ENCODE results near the gene ART4. TPM values are rescaled to one million over a fixed set of nuclear protein-coding genes. Genes with fewer than 3 reads are reported as not detected.

ART4 gene, protein sequence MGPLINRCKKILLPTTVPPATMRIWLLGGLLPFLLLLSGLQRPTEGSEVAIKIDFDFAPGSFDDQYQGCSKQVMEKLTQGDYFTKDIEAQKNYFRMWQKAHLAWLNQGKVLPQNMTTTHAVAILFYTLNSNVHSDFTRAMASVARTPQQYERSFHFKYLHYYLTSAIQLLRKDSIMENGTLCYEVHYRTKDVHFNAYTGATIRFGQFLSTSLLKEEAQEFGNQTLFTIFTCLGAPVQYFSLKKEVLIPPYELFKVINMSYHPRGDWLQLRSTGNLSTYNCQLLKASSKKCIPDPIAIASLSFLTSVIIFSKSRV
- total RNA-seq (not detected), total RNA-seq (0 to 0.15 (median 0) reads per million in 172 experiments)
- polyA plus RNA-seq (2013, experiment 1 of 2) = not detected
- not detected for polyA plus RNA-seq (2013, experiment 2 of 2)

DNA sequence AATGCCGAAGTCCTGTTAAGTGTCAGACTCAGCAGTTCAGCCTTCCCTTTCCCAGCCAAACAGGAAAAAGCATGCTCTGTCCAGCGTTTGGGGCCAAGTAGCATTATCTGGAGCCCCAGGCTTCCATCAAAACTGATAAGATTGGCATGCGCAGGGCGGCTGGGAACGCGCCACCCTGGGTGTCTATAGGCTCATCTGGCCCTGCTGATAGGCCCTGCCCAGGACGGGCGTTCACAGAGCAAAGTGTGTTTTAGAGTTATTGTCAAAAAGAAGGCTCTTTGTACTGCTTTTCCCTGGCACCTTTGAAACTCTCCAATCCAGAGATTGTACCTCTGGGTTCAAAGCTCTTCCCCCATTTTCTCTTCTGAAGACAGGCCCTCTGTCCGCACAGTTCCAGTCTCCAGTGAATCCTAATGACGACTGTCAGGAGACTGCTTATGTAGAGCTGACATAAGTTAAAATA lies at the start of gene ART4:
TSS of gene ART4 (minus strand) at position 102 of the 463 bp plus-strand sequence. CDS start 413 bp downstream, outside the sequence.
- ATAC-seq (ENCODE audit: poor library complexity) (no peak), DNase-seq (no peak)
- H3K9me3 Mint-ChIP-seq = no peaks in the 10 kb centered on the region
- H3K27me3 Mint-ChIP-seq = peaks cover 11% of the 10 kb centered on the region
- no peak within 1 kb of the TSS for H3K4me3 Mint-ChIP-seq
- H3K27ac ChIP-seq (ENCODE audit: low read depth in 1 of 2, low read length in 2 of 2) = no peak within 1 kb of the TSS
- H3K36me3 Mint-ChIP-seq (ENCODE audit: low read depth) = no peaks in the 10 kb centered on the region
- CTCF ChIA-PET = interaction anchor here (1.7 kb wide), 1 partner anchor 152 kb away, joined by 5 read pairs; no protein-coding TSS in a partner anchor
- H3K4me1 Mint-ChIP-seq (ENCODE audit: low read depth) = peaks cover 9% of the 10 kb centered on the region
- H3K9me3 ChIP-seq (ENCODE audit: control insufficient read depth in 1 of 2, insufficient read depth in 1 of 2, low read length in 2 of 2) = no peaks in the 10 kb centered on the region
- intact Hi-C loops (cut with DNase I, micrococcal nuclease) = no loop called here
- POLR2A ChIA-PET = interaction anchor here (1.4 kb wide), 1 partner anchor 152 kb away, joined by 6 read pairs; no protein-coding TSS in a partner anchor
- no peaks in the 10 kb centered on the region for H3K36me3 ChIP-seq (ENCODE audit: insufficient read depth, low read length)
- H3K27me3 ChIP-seq (ENCODE audit: control insufficient read depth in 1 of 2, insufficient read depth in 2 of 2, low read length in 2 of 2) = no peaks in the 10 kb centered on the region
- H3K4me3 ChIP-seq (ENCODE audit: low read length) = no peak within 1 kb of the TSS
- H3K27ac Mint-ChIP-seq = no peak within 1 kb of the TSS
- peaks cover 3% of the 10 kb centered on the region for H3K4me1 ChIP-seq (ENCODE audit: insufficient read depth, low read length)
- no peak for TF ChIP-seq CTCF (IDR thresholded peaks at IDR 0.05)

GRCh38 chr12:14892726-14893505 lies 49.6 kb upstream of the ART4 start:
- no peaks in the 10 kb centered on the region for H3K4me1 Mint-ChIP-seq (ENCODE audit: low read depth)
- POLR2A ChIA-PET = no interaction called here

More at GRCh38 chr12:14892726-14893505, 49.6 kb upstream of the ART4 start:
- H3K36me3 ChIP-seq (ENCODE audit: insufficient read depth, low read length) = no peaks in the 10 kb centered on the region
- Mint-ChIP-seq H3K36me3 (ENCODE audit: low read depth) (no peaks in the 10 kb centered on the region), H3K4me3 (no peak overlapping the region), H3K27me3 (no peaks in the 10 kb centered on the region), H3K9me3 (no peaks in the 10 kb centered on the region), H3K27ac (no peak overlapping the region)
- TF ChIP-seq CTCF (IDR thresholded peaks at IDR 0.05) = no peak
- no peak overlapping the region for H3K27ac ChIP-seq (ENCODE audit: low read depth in 1 of 2, low read length in 2 of 2)
- H3K27me3 ChIP-seq (ENCODE audit: control insufficient read depth in 1 of 2, insufficient read depth in 2 of 2, low read length in 2 of 2) = no peaks in the 10 kb centered on the region
- H3K4me3 ChIP-seq (ENCODE audit: low read length) = no peak overlapping the region
- DNase-seq (no peak), ATAC-seq (ENCODE audit: poor library complexity) (no peak)
- intact Hi-C loops (cut with DNase I, micrococcal nuclease) = no loop called here
- no peaks in the 10 kb centered on the region for H3K4me1 ChIP-seq (ENCODE audit: insufficient read depth, low read length)
- CTCF ChIA-PET = no interaction called here
- H3K9me3 ChIP-seq (ENCODE audit: control insufficient read depth in 1 of 2, insufficient read depth in 1 of 2, low read length in 2 of 2) = no peaks in the 10 kb centered on the region
